ENCODE results near the gene STK4. TPM values are rescaled to one million over a fixed set of nuclear protein-coding genes. Genes with fewer than 3 reads are reported as not detected.

Gene STK4
- 8.9 TPM for total RNA-seq
- long read RNA-seq, full-length matches to known transcripts, result 1 of 3 reads
- long read RNA-seq, partial matches to known transcripts, result 0 of 3 reads
- long read RNA-seq, other reads (novel, unspliced or antisense), result 2 of 3 reads

DNA sequence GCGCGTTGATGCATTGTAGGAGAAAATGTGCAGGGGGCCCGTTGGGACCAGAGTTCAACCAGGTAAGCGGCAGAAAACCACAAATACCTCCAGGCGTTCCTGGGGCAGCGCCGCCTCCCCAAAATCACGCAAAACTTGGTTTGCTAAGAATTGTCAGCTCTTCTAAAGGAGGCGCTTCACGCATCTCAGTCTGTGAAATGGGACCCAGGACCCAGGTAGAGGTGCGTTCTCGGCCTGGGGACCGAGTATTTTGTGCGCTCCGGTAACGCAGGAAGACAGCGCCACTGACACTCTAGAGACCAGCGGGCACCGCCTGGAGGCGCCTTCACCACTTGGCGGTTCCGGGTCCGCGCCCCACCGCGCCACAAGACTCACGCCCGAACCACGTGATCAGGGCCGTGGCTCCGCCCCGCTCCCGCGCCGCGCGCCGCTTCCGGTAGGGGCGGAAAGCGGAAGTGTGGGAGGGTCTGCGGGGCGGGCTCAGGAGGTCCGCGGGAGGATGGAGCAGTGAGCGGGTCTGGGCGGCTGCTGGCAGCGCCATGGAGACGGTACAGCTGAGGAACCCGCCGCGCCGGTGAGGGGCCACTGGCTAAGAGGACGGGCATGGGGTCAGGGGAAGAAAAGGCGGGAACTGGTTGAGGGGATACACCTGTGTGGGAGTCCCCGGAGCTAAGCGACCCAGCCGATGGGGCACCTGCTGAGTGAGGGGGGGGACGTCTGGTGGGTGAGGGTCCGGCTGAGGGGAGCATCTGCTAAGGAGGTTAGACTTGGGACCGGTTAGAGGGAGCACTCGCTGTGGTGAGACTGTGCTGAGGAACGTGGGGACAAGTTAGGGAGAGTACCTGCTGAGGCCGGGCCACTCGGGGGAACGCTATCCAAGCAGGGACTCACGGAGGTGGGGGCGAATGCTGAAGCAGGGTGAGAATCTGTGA lies at the start of gene STK4:
STK4 (plus strand) TSS at position 483 of the 932 bp plus-strand sequence; CDS start at position 540, 57 bp downstream.
- DNase-seq (peak; percentile 97), ATAC-seq (ENCODE audit: poor library complexity) (peak; percentile 99)
- intact Hi-C loops (cut with DNase I), result no loop called here

DNA sequence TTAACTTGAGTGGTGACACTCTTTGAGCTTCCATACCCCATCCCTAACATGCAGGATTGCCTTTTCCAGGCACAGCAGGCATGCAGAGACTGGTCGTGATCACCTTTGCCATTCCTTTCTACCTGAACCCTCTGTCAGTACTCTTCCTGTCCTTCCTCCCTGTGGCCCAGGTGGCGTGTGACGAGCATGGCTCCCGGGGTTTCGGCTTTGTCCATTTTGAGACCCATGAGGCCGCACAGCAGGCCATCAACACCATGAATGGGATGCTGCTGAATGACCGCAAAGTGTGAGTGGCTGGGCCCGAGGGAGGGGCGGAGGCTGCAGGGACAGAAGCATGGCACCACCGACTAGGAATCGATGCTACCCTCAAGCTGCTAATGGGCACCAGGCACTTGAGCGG lies 49.7 kb upstream of the STK4 start:
- ATAC-seq (ENCODE audit: poor library complexity) (no peak), DNase-seq (no peak)
- intact Hi-C loops (cut with DNase I), result no loop called here

DNA sequence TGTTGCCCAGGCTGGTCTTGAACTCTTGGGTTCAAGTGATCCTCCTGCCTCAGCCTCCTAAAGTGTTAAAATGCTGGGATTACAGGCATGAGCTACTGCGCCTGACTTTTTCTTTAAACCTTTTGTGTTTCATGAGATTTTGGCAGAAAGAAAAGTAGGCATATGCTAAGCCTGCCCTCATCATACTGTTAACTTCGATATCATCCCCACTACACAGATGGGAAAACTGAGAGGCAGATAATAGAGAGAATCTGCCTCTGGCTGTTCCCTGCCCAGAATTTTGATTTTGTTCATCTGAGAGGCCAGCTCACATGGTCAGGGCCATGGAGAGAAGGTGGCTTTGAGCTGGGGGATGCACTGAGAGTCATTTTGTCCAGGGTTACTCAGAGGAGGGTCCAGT lies 48.9 kb upstream of the STK4 start:
- intact Hi-C loops (cut with DNase I), result no loop called here
- DNase-seq (no peak), ATAC-seq (ENCODE audit: poor library complexity) (no peak)

DNA sequence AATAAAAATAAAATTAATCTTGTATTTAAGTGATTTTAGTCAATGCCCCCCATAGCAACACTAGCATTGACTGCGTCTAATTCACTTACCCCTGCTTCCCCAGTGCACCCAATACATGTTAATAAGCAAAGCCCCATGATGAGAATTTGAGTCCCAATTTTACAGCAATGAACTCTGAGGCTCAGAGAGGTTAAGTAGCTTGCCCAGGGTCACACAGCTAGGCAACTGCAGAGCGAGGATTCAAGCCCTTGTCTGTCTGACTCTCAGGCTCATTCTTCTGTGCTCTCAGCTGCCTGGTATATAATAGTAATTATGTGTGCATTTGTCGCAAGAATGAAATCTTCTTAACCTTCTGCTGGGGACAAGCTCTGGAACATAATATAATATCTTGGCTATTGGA lies 48.0 kb upstream of the STK4 start:
- ATAC-seq (ENCODE audit: poor library complexity) (no peak), DNase-seq (no peak)
- intact Hi-C loops (cut with DNase I), result no loop called here

DNA sequence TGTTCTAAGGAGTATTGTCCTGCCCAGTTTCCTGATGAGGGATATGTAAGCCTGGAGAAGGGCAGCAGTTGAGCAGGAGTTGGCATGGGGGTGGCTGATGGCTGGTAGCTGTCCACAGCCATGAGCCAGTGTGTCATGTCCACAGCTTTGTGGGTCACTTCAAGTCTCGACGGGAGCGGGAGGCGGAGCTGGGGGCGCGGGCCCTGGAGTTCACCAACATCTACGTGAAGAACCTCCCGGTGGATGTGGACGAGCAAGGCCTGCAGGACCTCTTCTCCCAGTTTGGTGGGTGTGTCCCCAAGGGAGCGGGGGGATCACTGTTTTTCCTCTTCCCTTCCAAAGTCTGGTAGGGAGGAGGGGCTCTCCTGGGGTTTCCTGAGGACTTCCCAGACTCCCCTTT lies 47.6 kb upstream of the STK4 start:
- intact Hi-C loops (cut with DNase I), result no loop called here
- ATAC-seq (ENCODE audit: poor library complexity) (no peak), DNase-seq (no peak)

DNA sequence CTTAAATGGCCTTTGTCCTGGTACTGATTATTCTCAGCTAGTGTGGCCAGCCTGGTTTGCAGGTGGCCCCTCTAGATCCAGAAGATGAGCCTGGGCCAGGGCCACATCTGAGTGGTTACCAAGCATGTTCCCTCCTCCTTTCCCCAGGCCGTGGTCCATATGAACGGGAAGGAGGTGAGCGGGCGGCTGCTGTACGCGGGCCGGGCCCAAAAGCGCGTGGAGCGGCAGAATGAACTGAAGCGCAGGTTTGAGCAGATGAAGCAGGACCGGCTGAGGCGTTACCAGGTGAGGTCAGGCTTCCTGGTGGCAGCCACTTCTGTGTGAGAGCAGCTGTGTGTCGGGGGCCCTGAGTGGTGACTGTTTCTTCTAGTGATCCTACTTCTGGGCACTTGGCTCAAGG lies 44.9 kb upstream of the STK4 start:
- ATAC-seq (ENCODE audit: poor library complexity), result no peak

DNA sequence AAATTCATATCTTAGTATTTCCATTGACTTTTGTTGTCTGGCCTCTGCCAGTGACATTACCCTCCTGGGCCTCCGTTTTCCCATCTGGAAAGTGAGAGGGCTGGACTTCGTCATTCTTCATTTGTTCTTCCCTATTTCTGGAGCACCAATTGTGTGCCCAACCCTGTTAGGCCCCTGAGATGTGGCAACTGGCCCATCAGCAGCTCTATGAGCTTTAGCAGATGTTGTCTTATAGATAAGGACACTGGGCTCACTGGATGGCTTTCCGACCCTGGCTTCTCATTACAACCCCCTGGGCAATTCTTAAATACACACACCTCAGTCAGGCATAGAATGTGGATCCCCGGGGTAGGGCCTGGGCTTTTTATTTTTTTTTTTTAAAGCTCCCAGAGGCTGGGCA lies 41.8 kb upstream of the STK4 start:
- DNase-seq (no peak), ATAC-seq (ENCODE audit: poor library complexity) (no peak)
- intact Hi-C loops (cut with DNase I), result no loop called here

More for the DNA sequence above, 44.9 kb upstream of the STK4 start:
- DNase-seq, result no peak
- intact Hi-C loops (cut with DNase I), result no loop called here

DNA sequence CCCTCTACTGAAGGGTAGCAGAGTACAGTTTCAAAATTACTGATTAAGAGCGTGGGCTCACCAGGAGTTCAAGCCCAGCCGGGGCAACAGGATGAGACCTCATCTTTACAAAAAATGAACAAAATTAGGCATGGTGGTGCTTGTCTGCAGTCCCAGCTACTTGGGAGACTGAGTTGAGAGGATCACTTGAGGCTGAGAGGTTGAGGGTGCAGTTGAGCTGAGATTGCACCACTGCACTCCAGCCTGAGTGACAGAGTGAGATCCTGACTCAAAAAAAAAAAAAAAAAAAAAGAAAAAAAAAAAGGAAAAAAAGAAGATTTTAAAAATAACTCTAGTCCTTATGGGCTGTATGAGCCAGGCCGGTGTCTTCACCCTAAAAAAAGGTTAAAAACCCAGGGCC lies 37.7 kb upstream of the STK4 start:
- no peak for ATAC-seq (ENCODE audit: poor library complexity)
- no peak for DNase-seq

DNA sequence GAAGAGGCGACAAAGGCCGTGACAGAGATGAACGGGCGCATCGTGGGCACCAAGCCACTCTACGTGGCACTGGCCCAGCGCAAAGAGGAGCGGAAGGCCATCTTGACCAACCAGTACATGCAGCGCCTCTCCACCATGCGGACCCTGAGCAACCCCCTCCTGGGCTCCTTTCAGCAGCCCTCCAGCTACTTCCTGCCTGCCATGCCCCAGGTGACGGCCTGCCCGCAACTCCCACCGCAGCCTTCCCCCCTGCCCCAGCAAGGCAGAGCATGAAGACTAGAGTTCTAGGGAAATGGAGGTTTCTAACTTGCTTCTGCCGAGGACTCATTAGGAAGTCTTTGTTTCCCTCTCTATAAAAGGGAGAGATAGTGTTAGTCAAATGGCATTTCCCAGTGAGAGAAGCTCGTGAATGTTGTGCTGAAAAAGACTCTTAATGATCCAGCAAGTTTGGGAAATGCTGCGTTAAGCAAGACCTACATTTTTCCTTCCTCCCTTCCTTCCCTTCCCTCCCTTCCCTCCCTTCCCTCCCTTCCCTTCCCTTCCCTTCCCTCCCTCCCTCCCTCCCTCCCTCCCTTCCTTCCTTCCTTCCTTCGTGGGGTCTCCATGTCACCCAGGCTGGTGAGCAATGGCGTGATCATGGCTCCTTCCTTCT lies 35.7 kb upstream of the STK4 start:
- intact Hi-C loops (cut with DNase I), result no loop called here
- ATAC-seq (ENCODE audit: poor library complexity) (no peak), DNase-seq (no peak)

More for the DNA sequence above, 37.7 kb upstream of the STK4 start:
- intact Hi-C loops (cut with DNase I), result no loop called here

DNA sequence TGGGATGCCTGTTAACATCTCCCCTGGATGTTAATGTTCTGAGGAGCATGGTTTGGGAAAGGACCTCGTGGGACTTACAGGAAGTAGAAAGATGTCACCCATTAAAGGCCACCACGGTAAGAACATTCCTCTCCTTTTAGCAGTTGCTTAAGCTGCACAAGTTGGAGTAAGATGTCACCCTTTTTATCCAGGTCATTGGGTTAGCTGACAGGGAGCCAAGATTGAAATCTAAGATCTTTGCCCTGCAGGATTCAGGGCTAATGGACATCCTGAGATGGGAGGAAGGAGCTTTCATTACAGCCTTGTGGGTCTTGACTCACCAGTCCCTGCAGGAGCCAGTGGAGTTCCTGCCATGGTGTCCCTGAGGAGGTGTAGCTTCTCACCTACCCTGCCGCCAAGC lies 34.4 kb upstream of the STK4 start:
- no peak for ATAC-seq (ENCODE audit: poor library complexity)
- intact Hi-C loops (cut with DNase I), result no loop called here
- no peak for DNase-seq

DNA sequence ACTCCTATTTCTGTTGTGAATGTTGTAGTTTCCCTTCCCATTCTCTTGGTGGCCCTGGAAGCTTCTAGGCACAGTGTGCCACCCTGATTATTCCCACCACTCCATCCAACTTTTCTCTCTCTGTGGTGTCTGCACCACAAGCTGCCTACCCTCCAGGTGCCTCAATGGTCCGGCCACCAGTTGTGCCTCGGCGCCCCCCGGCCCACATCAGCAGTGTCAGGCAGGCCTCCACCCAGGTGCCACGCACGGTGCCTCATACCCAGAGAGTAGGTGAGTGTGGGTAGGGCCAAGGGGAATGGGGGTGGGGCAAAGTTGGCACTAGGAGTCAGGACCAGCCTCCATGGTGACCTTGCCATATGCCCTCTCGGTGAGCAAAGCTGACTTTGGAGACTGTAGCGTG lies 33.4 kb upstream of the STK4 start:
- intact Hi-C loops (cut with DNase I), result no loop called here
- no peak for DNase-seq
- ATAC-seq (ENCODE audit: poor library complexity), result no peak

DNA sequence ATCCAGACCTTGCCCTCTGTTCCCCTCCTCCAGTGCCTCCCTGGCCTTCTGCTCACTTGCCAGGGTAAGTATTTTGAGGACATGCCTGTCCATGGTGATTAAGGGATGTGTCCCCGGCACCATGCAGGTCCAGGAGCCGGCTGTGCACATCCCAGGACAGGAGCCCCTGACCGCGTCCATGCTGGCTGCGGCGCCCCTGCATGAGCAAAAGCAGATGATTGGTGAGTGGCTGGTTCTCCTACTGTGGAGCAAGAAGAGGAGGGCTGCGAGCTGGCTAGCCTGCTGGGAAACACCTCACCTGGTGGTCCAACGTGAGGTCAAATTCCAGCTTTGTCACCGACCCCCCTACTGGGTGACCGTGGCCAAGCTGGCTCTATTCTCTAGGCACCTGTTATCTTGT lies 29.8 kb upstream of the STK4 start:
- ATAC-seq (ENCODE audit: poor library complexity) (no peak), DNase-seq (no peak)
- intact Hi-C loops (cut with DNase I), result no loop called here

DNA sequence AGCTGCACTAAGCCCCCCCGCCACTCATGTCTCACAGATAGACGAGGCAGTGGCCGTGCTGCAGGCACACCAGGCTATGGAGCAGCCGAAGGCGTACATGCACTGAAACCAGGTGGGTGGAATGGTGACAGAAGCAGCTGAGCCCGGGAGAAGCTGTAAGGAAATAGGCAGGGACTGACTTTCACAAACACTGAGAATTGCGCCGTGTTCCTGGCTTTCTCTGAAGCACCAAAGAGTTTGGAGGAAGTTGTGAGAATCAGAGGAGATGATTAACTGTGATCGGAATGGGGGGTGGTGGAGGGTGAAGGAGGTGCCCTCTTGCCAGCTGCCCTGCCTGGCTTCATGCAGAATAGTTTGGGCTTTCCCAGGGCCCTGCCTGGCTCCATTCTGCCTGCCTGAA lies 27.7 kb upstream of the STK4 start:
- DNase-seq (no peak), ATAC-seq (ENCODE audit: poor library complexity) (no peak)
- intact Hi-C loops (cut with DNase I), result no loop called here

DNA sequence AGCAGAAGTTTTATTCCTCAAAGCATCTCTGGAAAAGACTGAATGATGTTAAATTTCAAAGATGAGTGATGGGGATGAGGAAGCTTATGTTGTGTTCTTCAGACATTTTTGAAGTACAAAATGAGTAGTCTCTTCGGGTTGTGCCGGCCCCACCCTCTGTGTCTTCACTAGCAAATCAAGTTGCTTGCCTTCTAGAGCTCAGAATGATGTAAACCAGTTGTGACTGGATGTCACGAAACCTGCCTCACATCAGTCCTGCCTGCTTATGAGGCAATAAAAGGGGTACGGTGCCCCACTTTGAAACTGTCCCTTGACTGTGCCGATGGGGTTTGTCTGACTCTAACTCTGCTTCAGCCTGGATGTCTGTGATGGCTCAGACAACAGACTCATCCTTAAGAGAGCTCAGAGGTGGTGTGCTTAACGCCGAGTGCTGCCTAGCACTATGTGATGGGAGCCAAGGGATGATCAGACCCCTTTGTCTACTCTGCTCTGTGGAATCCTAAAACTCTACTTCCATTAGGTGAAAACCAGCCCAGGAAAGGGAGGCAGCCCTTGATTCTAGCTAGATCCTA lies 25.1 kb upstream of the STK4 start:
- DNase-seq, result no peak
- intact Hi-C loops (cut with DNase I), result no loop called here
- no peak for ATAC-seq (ENCODE audit: poor library complexity)

DNA sequence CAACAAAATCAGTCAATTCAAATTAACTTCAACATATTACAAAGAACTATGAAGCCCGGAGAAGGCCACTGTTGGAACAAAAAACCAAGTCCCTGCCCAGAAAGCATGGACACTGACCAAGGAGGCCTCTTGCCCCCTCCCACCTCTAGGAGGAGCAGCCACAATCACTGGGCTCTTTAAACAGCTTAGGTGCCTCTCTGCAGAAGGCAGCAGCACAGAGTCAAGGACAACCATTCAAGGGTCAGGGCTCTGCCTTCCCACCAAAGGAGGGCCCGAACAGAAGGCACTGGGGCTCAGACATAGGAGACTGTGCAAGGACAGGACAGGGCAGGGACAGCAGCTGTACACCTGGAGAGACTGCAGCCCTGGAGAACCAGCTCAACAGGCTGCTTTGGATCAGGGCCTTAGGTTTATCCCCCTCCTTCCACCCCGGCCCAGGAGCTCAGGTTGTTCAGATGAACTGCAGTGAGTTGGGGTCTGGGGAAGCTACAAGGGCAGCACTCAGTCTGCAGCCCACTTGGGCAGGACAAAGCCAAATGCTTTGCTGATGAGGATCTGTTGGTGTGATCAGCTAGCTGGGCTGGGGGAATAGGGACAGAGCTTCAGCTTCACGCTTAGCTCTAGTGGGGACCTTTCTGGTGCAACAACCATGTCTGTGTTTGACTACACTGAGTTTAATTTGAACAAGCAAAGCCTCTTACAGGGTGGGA lies 23.9 kb upstream of the STK4 start:
- DNase-seq, result no peak
- ATAC-seq (ENCODE audit: poor library complexity), result peak; percentile 13
- intact Hi-C loops (cut with DNase I), result no loop called here

DNA sequence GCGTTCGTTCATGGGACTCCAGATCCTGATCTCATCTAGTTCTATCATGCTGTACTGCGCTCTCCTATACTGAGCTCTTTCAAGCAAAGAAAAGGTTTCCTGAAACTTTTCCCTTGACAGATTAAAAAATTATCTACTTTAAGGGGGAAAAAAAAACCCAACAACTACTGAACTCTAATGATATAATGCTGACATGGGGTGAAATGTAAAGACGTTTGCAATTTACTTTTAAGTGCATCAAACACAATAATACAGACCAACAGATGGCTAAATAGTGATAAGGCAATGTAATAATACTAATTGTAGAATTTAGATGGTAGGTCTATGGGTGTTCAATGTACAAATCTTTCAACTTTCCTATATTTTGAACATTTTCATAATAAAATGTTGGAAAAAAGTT lies 22.5 kb upstream of the STK4 start:
- intact Hi-C loops (cut with DNase I), result no loop called here
- no peak for ATAC-seq (ENCODE audit: poor library complexity)

DNA sequence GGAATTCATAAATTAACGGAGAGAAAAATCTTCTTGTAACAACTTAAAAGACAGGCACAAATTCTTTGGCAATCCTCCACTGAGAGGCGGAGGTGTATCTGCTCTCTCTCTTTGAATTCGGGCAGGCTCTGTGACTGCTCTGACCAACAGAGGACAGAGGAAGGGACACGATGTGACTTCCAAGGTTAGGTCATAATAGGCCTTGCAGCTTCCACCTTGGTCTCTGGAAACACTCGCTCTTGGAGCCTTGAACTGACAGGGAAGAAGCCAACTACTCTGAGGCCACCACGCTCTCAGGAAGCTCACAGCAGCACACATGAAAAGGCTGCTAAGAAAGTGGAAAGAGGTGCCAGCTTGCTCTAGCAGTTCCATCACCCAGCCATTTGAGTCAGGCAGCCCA lies 21.1 kb upstream of the STK4 start:
- ATAC-seq (ENCODE audit: poor library complexity) (peak; percentile 64), DNase-seq (no peak)
- intact Hi-C loops (cut with DNase I), result no loop called here

More for the DNA sequence above, 22.5 kb upstream of the STK4 start:
- DNase-seq, result no peak

DNA sequence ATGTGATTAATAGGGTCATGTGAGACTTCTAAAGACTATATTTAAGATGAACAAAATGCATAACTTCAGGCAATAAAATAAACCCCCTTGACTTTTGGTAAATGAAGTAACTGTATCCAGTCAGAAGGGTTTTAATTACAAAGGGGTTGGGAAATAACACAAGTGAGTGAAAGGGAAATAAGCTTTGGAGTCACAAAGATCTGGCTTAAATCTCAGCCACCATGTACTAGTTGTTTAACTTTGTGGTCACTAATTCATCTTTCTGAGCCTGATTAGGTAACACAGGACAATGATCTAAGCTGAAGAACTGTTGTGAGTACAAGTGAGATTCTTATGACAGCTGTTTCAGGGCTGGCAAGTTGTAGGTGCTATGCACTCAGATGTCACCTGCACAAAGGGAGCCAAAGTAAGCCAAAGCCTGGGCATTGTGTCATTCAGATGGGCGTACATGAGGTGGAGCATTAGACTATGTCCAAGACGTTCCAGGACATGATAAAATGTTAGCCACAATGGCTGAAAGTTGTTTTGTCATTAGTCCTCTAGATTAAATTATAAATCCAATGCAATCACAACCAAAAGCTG lies 19.9 kb upstream of the STK4 start:
- intact Hi-C loops (cut with DNase I), result no loop called here
- ATAC-seq (ENCODE audit: poor library complexity) (no peak), DNase-seq (no peak)

DNA sequence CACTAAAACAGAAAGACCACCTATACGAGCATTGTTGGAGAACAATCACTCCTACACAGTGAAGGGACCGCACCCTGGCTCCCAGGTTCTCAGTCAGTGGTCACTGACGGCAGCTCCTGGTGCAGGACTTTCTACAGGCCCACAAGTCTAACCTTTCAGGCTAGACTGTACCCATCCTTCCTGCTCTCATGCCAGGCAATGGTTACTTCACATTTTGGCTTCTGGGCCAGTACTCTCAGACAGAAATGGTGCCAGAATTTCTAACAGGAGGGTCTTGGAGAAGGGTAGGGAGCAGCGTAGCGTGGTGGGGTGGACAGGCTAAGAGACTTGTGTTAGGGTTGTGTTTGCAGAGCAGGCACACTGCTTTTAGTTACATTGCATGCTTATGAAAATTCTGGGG lies 18.2 kb upstream of the STK4 start:
- intact Hi-C loops (cut with DNase I), result no loop called here
- ATAC-seq (ENCODE audit: poor library complexity), result no peak
- DNase-seq, result no peak

Data from Right ventricle myocardium superior (tissue), 1 donor.